ENCODE data around the gene CDYL2.

DNA sequence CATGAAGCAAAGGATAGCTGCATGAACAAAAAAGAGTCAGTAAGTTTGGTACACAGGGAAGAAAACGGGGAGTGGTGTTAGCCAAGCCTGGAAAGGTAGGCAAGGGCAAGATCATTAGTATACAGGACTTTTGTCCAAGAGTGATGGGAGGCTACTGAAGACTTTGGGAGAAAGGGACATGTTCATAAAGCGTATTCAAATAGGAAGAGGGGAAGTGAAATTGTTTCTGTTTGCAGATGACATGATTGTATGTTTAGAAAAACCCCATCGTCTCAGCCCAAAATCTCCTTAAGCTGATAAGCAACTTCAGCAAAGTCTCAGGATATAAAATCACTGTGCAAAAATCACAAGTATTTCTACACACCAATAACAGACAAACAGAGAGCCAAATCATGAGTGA is 19.4 kb downstream of the CDYL2 start:
- TF ChIP-seq EZH2 (IDR thresholded peaks at IDR 0.05; ENCODE audit: insufficient read depth, poor library complexity, severe bottlenecking) (no peak), EZH2phosphoT487 (IDR thresholded peaks at IDR 0.05; ENCODE audit: insufficient read depth, low read depth) (no peak)
